Measurements from ENCODE around the gene ZFR.

The ZFR gene

DNA sequence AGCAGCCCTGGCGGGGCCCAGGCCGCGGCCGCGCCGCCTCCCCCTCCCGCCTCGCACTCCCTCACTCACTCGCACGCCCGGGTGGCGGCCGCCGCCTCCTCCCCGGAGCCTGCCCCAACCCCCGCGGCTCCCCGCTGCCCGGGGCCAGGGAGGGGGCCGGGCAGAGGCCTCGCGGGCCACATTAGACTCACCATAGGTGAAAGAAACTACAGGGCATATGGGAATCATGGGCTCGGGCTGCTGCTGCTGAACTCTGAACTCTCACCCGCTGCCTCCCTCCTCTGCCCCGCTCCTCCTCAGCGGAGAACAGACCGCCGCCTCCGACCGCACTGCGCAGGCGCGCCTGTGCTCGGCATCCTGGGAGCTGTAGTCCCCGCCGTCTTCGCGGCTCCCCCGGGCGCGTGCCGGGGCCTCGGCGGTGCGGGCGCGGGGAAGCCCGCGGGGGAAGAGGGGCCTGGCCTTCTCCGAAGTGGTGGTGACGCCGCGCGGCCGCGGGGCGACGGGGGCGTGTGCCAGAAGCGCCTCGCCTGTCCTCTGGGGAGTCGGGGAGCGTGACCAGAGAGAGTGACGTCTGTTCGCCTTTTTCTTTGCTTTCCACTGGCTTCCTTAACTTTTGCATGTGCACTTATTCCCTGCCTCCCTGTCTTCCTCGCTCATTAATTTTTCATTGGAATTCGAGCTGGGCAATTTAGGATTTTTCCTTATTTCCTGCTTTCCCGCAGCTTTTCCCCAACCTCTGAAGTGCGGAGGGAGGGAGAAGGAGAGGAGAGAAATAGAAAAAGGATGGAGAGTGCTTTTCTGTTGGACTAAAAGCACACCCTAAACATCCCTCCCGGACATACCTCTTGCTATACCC is at the start of gene ZFR:
TSS of gene ZFR (minus strand) at position 310 of the 856 bp plus-strand sequence. CDS start at position 228, 82 bp downstream.
- peak; percentile 92 for ATAC-seq (replicated peaks; ENCODE audit: extremely low read depth, poor library complexity, severe bottlenecking)
- H3K9me3 Mint-ChIP-seq: no peaks in the 10 kb centered on the region
- DNase-seq (ENCODE audit: low spot score in 2 of 2): peak; percentile 83 to 88
- peaks cover 26% of the 10 kb centered on the region for H3K4me1 Mint-ChIP-seq
- no peaks in the 10 kb centered on the region for H3K27me3 Mint-ChIP-seq
- peak within 1 kb of the TSS; percentile 87 for H3K27ac Mint-ChIP-seq (ENCODE audit: low read depth)
- H3K4me3 Mint-ChIP-seq: peak within 1 kb of the TSS; percentile 92
- peaks cover 14% of the 10 kb centered on the region for H3K36me3 Mint-ChIP-seq (ENCODE audit: insufficient read depth)

DNA sequence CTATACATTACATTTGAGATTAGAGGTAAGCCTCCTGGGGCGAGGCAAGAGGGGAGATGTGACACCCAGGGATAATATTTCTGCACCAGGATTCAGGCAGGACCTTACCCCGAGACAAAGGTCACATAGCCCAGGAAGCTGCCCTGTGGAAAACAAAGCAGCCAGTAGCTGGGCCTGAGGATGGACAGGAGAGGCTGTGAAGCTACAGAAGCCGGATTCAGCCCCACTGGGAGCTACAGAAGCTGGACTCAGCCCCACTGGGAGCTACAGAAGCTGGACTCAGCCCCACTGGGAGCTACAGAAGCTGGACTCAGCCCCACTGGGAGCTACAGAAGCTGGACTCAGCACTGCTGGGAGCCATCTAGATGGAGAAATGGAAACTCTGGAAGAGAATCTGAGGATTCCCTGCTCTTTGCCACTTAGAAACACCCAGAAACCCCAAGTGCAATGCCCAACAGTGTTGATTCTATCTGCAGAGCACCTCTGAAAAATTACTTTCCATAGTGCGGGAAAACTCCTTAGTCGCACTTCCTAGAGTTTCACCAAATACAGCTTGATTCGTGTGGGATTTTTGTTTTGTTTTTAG is 46.5 kb upstream of the ZFR start:
- no peak for ATAC-seq (replicated peaks; ENCODE audit: extremely low read depth, poor library complexity, severe bottlenecking)
- Mint-ChIP-seq H3K27ac (ENCODE audit: low read depth) (no peak overlapping the region), H3K4me3 (no peak overlapping the region), H3K9me3 (no peaks in the 10 kb centered on the region), H3K4me1 (no peaks in the 10 kb centered on the region), H3K27me3 (no peaks in the 10 kb centered on the region), H3K36me3 (ENCODE audit: insufficient read depth) (peaks cover 2% of the 10 kb centered on the region)
- no peak for DNase-seq (ENCODE audit: low spot score in 2 of 2)

- Mint-ChIP-seq H3K9me3 (no peaks in the 10 kb centered on the region), H3K4me1 (no peaks in the 10 kb centered on the region), H3K27me3 (no peaks in the 10 kb centered on the region), H3K36me3 (ENCODE audit: insufficient read depth) (peaks cover 2% of the 10 kb centered on the region), H3K27ac (ENCODE audit: low read depth) (no peak overlapping the region), H3K4me3 (no peak overlapping the region)
- no peak for ATAC-seq (replicated peaks; ENCODE audit: extremely low read depth, poor library complexity, severe bottlenecking)
- peak; percentile 55 to 56 for DNase-seq (ENCODE audit: low spot score in 2 of 2)
Observed at GRCh38 chr5:32489791-32490562, 45.4 kb upstream of the ZFR start.

- H3K27ac Mint-ChIP-seq (ENCODE audit: low read depth): no peak overlapping the region
- no peaks in the 10 kb centered on the region for H3K27me3 Mint-ChIP-seq
- H3K36me3 Mint-ChIP-seq (ENCODE audit: insufficient read depth): no peaks in the 10 kb centered on the region
- H3K4me3 Mint-ChIP-seq: no peak overlapping the region
- H3K9me3 Mint-ChIP-seq: no peaks in the 10 kb centered on the region
- no peak for ATAC-seq (replicated peaks; ENCODE audit: extremely low read depth, poor library complexity, severe bottlenecking)
- no peak for DNase-seq (ENCODE audit: low spot score in 2 of 2)
- H3K4me1 Mint-ChIP-seq: no peaks in the 10 kb centered on the region
Observed at GRCh38 chr5:32487424-32487823, 42.9 kb upstream of the ZFR start.

DNA sequence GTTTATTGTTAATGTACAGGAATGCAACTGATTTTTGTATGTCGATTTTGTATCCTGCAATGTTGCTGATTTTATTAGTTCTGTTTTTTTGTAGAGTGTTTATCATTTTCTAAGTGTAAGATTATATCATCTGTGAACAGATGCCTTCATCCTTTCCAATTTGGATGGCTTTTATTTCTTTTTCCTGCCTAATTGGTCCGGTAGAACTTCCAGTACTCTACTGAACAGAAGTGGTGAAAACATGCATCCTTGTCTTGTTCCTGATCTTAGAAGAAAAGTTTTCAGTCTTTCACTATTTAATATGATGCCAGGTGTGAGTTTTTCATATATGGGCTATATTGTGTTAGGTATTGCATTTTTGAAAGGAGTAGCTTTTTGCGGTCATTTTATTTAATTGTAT is 42.5 kb upstream of the ZFR start:
- no peak overlapping the region for H3K4me3 Mint-ChIP-seq
- no peaks in the 10 kb centered on the region for H3K9me3 Mint-ChIP-seq
- no peaks in the 10 kb centered on the region for H3K4me1 Mint-ChIP-seq
- no peak for ATAC-seq (replicated peaks; ENCODE audit: extremely low read depth, poor library complexity, severe bottlenecking)
- no peaks in the 10 kb centered on the region for H3K36me3 Mint-ChIP-seq (ENCODE audit: insufficient read depth)
- H3K27ac Mint-ChIP-seq (ENCODE audit: low read depth): no peak overlapping the region
- no peaks in the 10 kb centered on the region for H3K27me3 Mint-ChIP-seq
- no peak for DNase-seq (ENCODE audit: low spot score in 2 of 2)

DNA sequence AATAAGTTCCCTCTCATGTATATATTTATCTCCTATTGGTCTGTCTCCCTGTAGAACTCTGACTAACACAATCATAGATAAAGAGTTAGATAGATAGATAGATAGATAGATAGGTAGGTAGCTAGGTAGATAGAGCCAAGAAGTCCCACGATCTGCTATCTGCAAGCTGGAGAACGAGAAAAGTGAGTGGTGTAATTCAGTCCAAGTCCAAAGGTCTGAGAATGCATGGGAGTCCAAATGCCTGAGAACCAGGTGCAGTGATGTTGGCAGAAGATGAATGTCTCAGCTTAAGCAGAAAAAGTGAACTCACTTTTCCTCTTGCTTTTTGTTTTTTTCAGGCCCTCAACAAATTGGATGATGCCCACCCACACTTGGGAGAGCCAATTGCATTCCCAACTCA is 37.7 kb upstream of the ZFR start:
- ATAC-seq (replicated peaks; ENCODE audit: extremely low read depth, poor library complexity, severe bottlenecking): no peak
- H3K4me1 Mint-ChIP-seq: no peaks in the 10 kb centered on the region

GRCh38 chr5:32479096-32479495 is 34.6 kb upstream of the ZFR start:
- Mint-ChIP-seq H3K27me3 (no peaks in the 10 kb centered on the region), H3K4me3 (no peak overlapping the region), H3K9me3 (no peaks in the 10 kb centered on the region), H3K27ac (ENCODE audit: low read depth) (no peak overlapping the region), H3K4me1 (no peaks in the 10 kb centered on the region), H3K36me3 (ENCODE audit: insufficient read depth) (peaks cover 2% of the 10 kb centered on the region)
- ATAC-seq (replicated peaks; ENCODE audit: extremely low read depth, poor library complexity, severe bottlenecking) (no peak), DNase-seq (ENCODE audit: low spot score in 2 of 2) (no peak)

More for the DNA sequence above, 37.7 kb upstream of the ZFR start:
- Mint-ChIP-seq H3K4me3 (no peak overlapping the region), H3K9me3 (no peaks in the 10 kb centered on the region), H3K36me3 (ENCODE audit: insufficient read depth) (peaks cover 2% of the 10 kb centered on the region), H3K27me3 (no peaks in the 10 kb centered on the region), H3K27ac (ENCODE audit: low read depth) (no peak overlapping the region)
- DNase-seq (ENCODE audit: low spot score in 2 of 2): no peak

- Mint-ChIP-seq H3K4me1 (no peaks in the 10 kb centered on the region), H3K36me3 (ENCODE audit: insufficient read depth) (peaks cover 2% of the 10 kb centered on the region), H3K9me3 (no peaks in the 10 kb centered on the region), H3K27ac (ENCODE audit: low read depth) (no peak overlapping the region), H3K27me3 (no peaks in the 10 kb centered on the region), H3K4me3 (no peak overlapping the region)
- DNase-seq (ENCODE audit: low spot score in 2 of 2) (no peak), ATAC-seq (replicated peaks; ENCODE audit: extremely low read depth, poor library complexity, severe bottlenecking) (no peak)
Observed at GRCh38 chr5:32476891-32477290, 32.4 kb upstream of the ZFR start.

DNA sequence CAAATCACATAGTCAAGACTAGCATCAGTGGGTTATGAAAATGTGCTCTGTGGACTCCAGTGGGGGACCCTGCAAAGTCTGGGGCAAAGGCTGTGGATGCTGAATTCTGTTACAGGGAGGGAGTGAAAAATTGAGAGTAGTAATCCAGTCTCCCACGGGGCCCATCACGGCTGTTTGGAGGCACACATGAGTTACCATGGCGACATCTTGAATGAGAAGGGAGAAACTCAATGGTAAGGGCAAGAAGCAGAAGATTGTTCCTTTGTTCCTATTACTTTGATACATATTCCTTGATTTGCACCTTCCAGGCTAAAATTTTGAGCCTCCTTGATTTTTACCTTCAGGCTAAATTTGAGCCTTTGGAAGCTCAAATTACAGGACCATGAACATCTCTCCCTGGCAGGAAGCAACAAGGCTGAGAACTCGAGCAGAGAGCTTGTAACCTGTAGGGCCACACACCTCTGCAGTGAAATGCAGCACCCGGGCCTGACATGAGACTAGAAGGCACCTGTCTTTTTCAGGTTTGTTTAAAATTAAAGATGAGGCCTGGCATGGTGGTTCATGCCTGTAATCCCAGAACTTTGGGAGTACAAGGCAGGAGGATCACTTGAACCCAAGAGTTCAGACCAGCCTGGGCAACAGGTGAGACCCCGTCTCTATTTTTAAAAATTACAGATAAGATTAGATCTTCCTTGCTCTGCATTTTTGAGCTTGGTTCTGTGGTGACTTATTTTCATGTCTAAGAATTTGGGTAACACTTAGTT is 31.0 kb upstream of the ZFR start:
- Mint-ChIP-seq H3K4me3 (no peak overlapping the region), H3K9me3 (no peaks in the 10 kb centered on the region), H3K27ac (ENCODE audit: low read depth) (no peak overlapping the region), H3K27me3 (no peaks in the 10 kb centered on the region), H3K4me1 (no peaks in the 10 kb centered on the region), H3K36me3 (ENCODE audit: insufficient read depth) (peaks cover 2% of the 10 kb centered on the region)
- ATAC-seq (replicated peaks; ENCODE audit: extremely low read depth, poor library complexity, severe bottlenecking) (no peak), DNase-seq (ENCODE audit: low spot score in 2 of 2) (no peak)

- Mint-ChIP-seq H3K36me3 (ENCODE audit: insufficient read depth) (no peaks in the 10 kb centered on the region), H3K4me1 (no peaks in the 10 kb centered on the region), H3K4me3 (no peak overlapping the region), H3K27me3 (no peaks in the 10 kb centered on the region), H3K9me3 (no peaks in the 10 kb centered on the region), H3K27ac (ENCODE audit: low read depth) (no peak overlapping the region)
- no peak for DNase-seq (ENCODE audit: low spot score in 2 of 2)
- no peak for ATAC-seq (replicated peaks; ENCODE audit: extremely low read depth, poor library complexity, severe bottlenecking)
Observed at GRCh38 chr5:32474209-32474854, 29.8 kb upstream of the ZFR start.

DNA sequence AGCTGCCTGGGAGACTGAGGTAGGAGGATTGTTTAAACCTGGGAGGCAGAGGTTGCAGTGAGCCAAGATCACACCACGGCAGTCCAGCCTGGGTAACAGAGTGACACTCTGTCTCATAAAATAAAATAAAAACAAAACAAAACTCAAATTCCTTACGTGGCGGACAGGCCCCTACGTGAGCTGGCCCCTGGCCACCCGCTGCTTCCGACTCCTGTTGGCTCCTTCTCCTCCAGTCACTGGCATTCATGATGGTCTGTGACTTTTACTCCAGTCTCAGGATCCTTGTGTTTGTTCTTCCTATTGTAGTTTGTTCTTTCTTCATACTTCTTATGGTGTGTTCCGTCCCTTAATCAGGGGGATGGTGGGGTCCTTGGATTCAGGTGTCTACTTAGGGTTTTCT is 28.5 kb upstream of the ZFR start:
- no peak overlapping the region for H3K4me3 Mint-ChIP-seq
- DNase-seq (ENCODE audit: low spot score in 2 of 2): no peak
- ATAC-seq (replicated peaks; ENCODE audit: extremely low read depth, poor library complexity, severe bottlenecking): no peak
- H3K27me3 Mint-ChIP-seq: no peaks in the 10 kb centered on the region
- H3K9me3 Mint-ChIP-seq: no peaks in the 10 kb centered on the region
- no peaks in the 10 kb centered on the region for H3K4me1 Mint-ChIP-seq
- no peaks in the 10 kb centered on the region for H3K36me3 Mint-ChIP-seq (ENCODE audit: insufficient read depth)
- no peak overlapping the region for H3K27ac Mint-ChIP-seq (ENCODE audit: low read depth)

DNA sequence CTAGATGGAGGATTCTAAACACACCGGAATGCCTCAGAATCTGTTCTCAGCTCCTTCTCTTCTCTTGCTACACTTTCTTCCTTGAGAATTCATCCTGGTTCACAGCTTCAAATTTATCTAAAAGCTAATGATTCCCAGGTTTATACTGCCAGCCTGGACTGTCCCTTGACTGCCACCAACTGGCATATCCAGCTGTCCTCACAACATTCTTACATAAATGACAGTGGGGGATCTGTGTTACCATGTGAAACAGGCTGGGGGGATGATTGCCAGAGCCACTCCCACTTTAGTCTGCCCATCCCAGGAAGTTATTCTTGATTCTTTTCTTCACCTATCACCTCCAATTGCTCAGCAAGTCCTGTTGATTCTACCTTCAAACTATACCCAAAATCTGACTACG is 27.2 kb upstream of the ZFR start:
- no peaks in the 10 kb centered on the region for H3K9me3 Mint-ChIP-seq
- no peak overlapping the region for H3K4me3 Mint-ChIP-seq
- DNase-seq (ENCODE audit: low spot score in 2 of 2): no peak
- H3K4me1 Mint-ChIP-seq: no peaks in the 10 kb centered on the region
- H3K27ac Mint-ChIP-seq (ENCODE audit: low read depth): no peak overlapping the region
- no peaks in the 10 kb centered on the region for H3K36me3 Mint-ChIP-seq (ENCODE audit: insufficient read depth)
- ATAC-seq (replicated peaks; ENCODE audit: extremely low read depth, poor library complexity, severe bottlenecking): no peak
- H3K27me3 Mint-ChIP-seq: no peaks in the 10 kb centered on the region
